Measurements from ENCODE around the gene KIF26B.

Gene KIF26B

GRCh38 chr1:245285168-245285567 lies 130.4 kb downstream of the KIF26B start:
- TF ChIP-seq RARB (CRISPR knock-in tag; IDR thresholded peaks at IDR 0.05) (no peak), ZNF565 (CRISPR knock-in tag; conservative IDR thresholded peaks at IDR 0.05; ENCODE audit: low read depth) (no peak), ARNTL (CRISPR knock-in tag; IDR thresholded peaks at IDR 0.05; ENCODE audit: borderline replicate concordance, low read depth) (no peak), GLIS3 (CRISPR knock-in tag; IDR thresholded peaks at IDR 0.05) (no peak), ISL1 (CRISPR knock-in tag; IDR thresholded peaks at IDR 0.05) (no peak), ZFP30 (CRISPR knock-in tag; IDR thresholded peaks at IDR 0.05) (no peak), ESRRG (CRISPR knock-in tag; IDR thresholded peaks at IDR 0.05) (no peak), ZNF8 (CRISPR knock-in tag; IDR thresholded peaks at IDR 0.05) (no peak), OSR1 (CRISPR knock-in tag; IDR thresholded peaks at IDR 0.05) (no peak), CSDC2 (CRISPR knock-in tag; IDR thresholded peaks at IDR 0.05) (no peak), TCF4 (CRISPR knock-in tag; IDR thresholded peaks at IDR 0.05; ENCODE audit: borderline replicate concordance) (no peak), BACH2 (CRISPR knock-in tag; IDR thresholded peaks at IDR 0.05; ENCODE audit: borderline replicate concordance) (no peak), PATZ1 (CRISPR knock-in tag; IDR thresholded peaks at IDR 0.05; ENCODE audit: borderline replicate concordance) (no peak)
- TF ChIP-seq, protein P1, sequence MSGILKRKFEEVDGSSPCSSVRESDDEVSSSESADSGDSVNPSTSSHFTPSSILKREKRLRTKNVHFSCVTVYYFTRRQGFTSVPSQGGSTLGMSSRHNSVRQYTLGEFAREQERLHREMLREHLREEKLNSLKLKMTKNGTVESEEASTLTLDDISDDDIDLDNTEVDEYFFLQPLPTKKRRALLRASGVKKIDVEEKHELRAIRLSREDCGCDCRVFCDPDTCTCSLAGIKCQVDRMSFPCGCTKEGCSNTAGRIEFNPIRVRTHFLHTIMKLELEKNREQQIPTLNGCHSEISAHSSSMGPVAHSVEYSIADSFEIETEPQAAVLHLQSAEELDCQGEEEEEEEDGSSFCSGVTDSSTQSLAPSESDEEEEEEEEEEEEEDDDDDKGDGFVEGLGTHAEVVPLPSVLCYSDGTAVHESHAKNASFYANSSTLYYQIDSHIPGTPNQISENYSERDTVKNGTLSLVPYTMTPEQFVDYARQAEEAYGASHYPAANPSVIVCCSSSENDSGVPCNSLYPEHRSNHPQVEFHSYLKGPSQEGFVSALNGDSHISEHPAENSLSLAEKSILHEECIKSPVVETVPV (CRISPR knock-in tag; IDR thresholded peaks at IDR 0.05) = no peak
- TF ChIP-seq, protein P2, sequence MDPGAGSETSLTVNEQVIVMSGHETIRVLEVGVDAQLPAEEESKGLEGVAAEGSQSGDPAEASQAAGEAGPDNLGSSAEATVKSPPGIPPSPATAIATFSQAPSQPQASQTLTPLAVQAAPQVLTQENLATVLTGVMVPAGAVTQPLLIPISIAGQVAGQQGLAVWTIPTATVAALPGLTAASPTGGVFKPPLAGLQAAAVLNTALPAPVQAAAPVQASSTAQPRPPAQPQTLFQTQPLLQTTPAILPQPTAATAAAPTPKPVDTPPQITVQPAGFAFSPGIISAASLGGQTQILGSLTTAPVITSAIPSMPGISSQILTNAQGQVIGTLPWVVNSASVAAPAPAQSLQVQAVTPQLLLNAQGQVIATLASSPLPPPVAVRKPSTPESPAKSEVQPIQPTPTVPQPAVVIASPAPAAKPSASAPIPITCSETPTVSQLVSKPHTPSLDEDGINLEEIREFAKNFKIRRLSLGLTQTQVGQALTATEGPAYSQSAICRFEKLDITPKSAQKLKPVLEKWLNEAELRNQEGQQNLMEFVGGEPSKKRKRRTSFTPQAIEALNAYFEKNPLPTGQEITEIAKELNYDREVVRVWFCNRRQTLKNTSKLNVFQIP (CRISPR knock-in tag; IDR thresholded peaks at IDR 0.05; ENCODE audit: borderline replicate concordance, low read depth) = no peak
- ATAC-seq = no peak; the same call in 1 of the 3 replicates

- TF ChIP-seq OSR1 (CRISPR knock-in tag; IDR thresholded peaks at IDR 0.05) (no peak), ZFP30 (CRISPR knock-in tag; IDR thresholded peaks at IDR 0.05) (no peak), RARB (CRISPR knock-in tag; IDR thresholded peaks at IDR 0.05) (no peak), ZNF8 (CRISPR knock-in tag; IDR thresholded peaks at IDR 0.05) (no peak), CSDC2 (CRISPR knock-in tag; IDR thresholded peaks at IDR 0.05) (no peak), ESRRG (CRISPR knock-in tag; IDR thresholded peaks at IDR 0.05) (no peak), ZFP3 (CRISPR knock-in tag; IDR thresholded peaks at IDR 0.05) (no peak), TOX (CRISPR knock-in tag; IDR thresholded peaks at IDR 0.05; ENCODE audit: borderline replicate concordance) (no peak), PPARA (CRISPR knock-in tag; IDR thresholded peaks at IDR 0.05; ENCODE audit: borderline replicate concordance) (no peak), SNAI2 (CRISPR knock-in tag; IDR thresholded peaks at IDR 0.05) (no peak), ZNF70 (CRISPR knock-in tag; IDR thresholded peaks at IDR 0.05) (no peak)
- TF ChIP-seq, protein P3, sequence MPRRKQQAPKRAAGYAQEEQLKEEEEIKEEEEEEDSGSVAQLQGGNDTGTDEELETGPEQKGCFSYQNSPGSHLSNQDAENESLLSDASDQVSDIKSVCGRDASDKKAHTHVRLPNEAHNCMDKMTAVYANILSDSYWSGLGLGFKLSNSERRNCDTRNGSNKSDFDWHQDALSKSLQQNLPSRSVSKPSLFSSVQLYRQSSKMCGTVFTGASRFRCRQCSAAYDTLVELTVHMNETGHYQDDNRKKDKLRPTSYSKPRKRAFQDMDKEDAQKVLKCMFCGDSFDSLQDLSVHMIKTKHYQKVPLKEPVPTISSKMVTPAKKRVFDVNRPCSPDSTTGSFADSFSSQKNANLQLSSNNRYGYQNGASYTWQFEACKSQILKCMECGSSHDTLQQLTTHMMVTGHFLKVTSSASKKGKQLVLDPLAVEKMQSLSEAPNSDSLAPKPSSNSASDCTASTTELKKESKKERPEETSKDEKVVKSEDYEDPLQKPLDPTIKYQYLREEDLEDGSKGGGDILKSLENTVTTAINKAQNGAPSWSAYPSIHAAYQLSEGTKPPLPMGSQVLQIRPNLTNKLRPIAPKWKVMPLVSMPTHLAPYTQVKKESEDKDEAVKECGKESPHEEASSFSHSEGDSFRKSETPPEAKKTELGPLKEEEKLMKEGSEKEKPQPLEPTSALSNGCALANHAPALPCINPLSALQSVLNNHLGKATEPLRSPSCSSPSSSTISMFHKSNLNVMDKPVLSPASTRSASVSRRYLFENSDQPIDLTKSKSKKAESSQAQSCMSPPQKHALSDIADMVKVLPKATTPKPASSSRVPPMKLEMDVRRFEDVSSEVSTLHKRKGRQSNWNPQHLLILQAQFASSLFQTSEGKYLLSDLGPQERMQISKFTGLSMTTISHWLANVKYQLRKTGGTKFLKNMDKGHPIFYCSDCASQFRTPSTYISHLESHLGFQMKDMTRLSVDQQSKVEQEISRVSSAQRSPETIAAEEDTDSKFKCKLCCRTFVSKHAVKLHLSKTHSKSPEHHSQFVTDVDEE (CRISPR knock-in tag; IDR thresholded peaks at IDR 0.05) = no peak
- TF ChIP-seq, protein P1 (CRISPR knock-in tag; IDR thresholded peaks at IDR 0.05) = no peak
- no peak for ATAC-seq
Measured at GRCh38 chr1:245288796-245289195, 134.0 kb downstream of the KIF26B start.

- TF ChIP-seq ISL1 (CRISPR knock-in tag; IDR thresholded peaks at IDR 0.05) (no peak), RARB (CRISPR knock-in tag; IDR thresholded peaks at IDR 0.05) (no peak), CREB5 (CRISPR knock-in tag; IDR thresholded peaks at IDR 0.05; ENCODE audit: low read depth) (no peak), TOX (CRISPR knock-in tag; IDR thresholded peaks at IDR 0.05; ENCODE audit: borderline replicate concordance) (no peak), PATZ1 (CRISPR knock-in tag; IDR thresholded peaks at IDR 0.05; ENCODE audit: borderline replicate concordance) (no peak), TCF4 (CRISPR knock-in tag; IDR thresholded peaks at IDR 0.05; ENCODE audit: borderline replicate concordance) (no peak), ZNF70 (CRISPR knock-in tag; IDR thresholded peaks at IDR 0.05) (no peak)
- TF ChIP-seq, protein P2 (CRISPR knock-in tag; IDR thresholded peaks at IDR 0.05; ENCODE audit: borderline replicate concordance, low read depth) = no peak
- ATAC-seq = peak; percentile 29; the same call in 2 of the 3 replicates
Measured at GRCh38 chr1:245290836-245291235, 136.1 kb downstream of the KIF26B start.

Measured in SK-N-SH treated with all-trans-retinoic acid at 6 μM for 48 hours (cell line).